BJ (cell line): ENCODE measurements around the gene CFAP65. TPM values are rescaled to one million over a fixed set of nuclear protein-coding genes. Genes with fewer than 3 reads are reported as not detected.

Experiments
- CTCF ChIA-PET: fragments of 350-600 bp; formaldehyde crosslinking; extraction: SDS; loops from one replicate; lab custom pipeline; 2021; ENCODE audit warnings: antibody characterized with exemption, inconsistent platforms; lab: Yijun Ruan, JAX
- POLR2A ChIA-PET: fragments of 300-600 bp; sonication (Branson Sonifier 250); formaldehyde crosslinking; extraction: SDS; loops from one replicate; lab custom pipeline; 2021; ENCODE audit warnings: antibody characterized with exemption; lab: Charles Lee
- DNase-seq: peaks from one replicate; pipeline ENCODE4 v3.0.0-alpha.2; 2011; ENCODE audit warnings: low read depth
- H3K27me3 ChIP-seq: 2 replicates; pipeline ENCODE4 v1.6.0; 2011; ENCODE audit warnings: low read length; ENCODE audit not compliant: control insufficient read depth, insufficient read depth
- H3K36me3 ChIP-seq: 2 replicates; pipeline ENCODE4 v1.5.1; 2011; ENCODE audit warnings: low read length; ENCODE audit not compliant: control insufficient read depth, insufficient read depth
- H3K4me3 ChIP-seq: 2 replicates; pipeline ENCODE4 v1.5.1; 2011; ENCODE audit warnings: low read depth, mild to moderate bottlenecking, control low read depth, low read length
- polyA plus RNA-seq: library from polyadenylated mRNA; depleted of rRNA; stranded (reverse); fragments of >200 nt; gene quantifications from 2 replicates; pipeline ENCODE4 v1.2.3, GENCODE V29; 2011
- TF ChIP-seq, protein P1 (sequence below): IDR thresholded peaks from 2 replicates; pipeline ENCODE4 v1.5.1; 2011; ENCODE audit warnings: low read depth, mild to moderate bottlenecking, control low read depth, inconsistent platforms, low read length, moderate library complexity; ENCODE audit not compliant: insufficient read depth

CFAP65 gene
- polyA plus RNA-seq, 1 experiment: not detected

- TF ChIP-seq, protein P1, sequence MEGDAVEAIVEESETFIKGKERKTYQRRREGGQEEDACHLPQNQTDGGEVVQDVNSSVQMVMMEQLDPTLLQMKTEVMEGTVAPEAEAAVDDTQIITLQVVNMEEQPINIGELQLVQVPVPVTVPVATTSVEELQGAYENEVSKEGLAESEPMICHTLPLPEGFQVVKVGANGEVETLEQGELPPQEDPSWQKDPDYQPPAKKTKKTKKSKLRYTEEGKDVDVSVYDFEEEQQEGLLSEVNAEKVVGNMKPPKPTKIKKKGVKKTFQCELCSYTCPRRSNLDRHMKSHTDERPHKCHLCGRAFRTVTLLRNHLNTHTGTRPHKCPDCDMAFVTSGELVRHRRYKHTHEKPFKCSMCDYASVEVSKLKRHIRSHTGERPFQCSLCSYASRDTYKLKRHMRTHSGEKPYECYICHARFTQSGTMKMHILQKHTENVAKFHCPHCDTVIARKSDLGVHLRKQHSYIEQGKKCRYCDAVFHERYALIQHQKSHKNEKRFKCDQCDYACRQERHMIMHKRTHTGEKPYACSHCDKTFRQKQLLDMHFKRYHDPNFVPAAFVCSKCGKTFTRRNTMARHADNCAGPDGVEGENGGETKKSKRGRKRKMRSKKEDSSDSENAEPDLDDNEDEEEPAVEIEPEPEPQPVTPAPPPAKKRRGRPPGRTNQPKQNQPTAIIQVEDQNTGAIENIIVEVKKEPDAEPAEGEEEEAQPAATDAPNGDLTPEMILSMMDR: peak; percentile 96
- peak overlapping the region; percentile 40 for H3K4me3 ChIP-seq
- ChIA-PET CTCF (interaction anchor here (0.6 to 3.5 kb wide), 33 partner anchors 7 to 299 kb away, joined by 3 to 36 read pairs (median 4); partner anchors contain the start of genes CFAP65 and SLC23A3), POLR2A (no interaction called here)
- H3K36me3 ChIP-seq: no peaks in the 10 kb centered on the region
- DNase-seq: no peak
- peaks cover 69% of the 10 kb centered on the region for H3K27me3 ChIP-seq
Observed at GRCh38 chr2:218995972-218996711, 45.2 kb downstream of the CFAP65 start.

DNA sequence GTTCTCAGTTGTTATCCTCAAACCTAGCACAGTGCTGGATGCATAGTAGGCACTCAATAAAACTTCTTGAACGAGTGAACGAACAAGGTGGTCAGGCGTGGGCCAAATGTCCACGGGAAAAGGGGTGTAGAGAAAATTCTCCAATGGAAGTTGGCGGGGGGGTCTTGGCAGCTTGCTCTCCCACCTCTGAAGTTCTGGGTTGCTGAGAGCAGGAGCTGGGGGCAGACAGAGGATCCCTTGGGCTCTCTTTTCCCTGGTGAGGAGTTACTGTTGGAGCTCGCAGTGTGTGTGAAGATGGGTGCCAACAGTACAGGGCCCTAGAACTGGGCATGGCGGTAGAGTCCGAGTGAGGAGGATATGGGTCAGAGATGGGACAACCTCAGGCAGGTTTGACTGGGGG is 45.8 kb downstream of the CFAP65 start:
- no peak for DNase-seq
- TF ChIP-seq, protein P1: no peak
- POLR2A ChIA-PET: no interaction called here
- Histone ChIP-seq H3K36me3 (no peaks in the 10 kb centered on the region), H3K27me3 (peaks cover 68% of the 10 kb centered on the region), H3K4me3 (no peak overlapping the region)
- CTCF ChIA-PET: interaction anchor here (0.7 to 3.5 kb wide), 33 partner anchors 8 to 393 kb away, joined by 3 to 36 read pairs (median 4); partner anchors contain the start of genes SLC23A3 and ZFAND2B

DNA sequence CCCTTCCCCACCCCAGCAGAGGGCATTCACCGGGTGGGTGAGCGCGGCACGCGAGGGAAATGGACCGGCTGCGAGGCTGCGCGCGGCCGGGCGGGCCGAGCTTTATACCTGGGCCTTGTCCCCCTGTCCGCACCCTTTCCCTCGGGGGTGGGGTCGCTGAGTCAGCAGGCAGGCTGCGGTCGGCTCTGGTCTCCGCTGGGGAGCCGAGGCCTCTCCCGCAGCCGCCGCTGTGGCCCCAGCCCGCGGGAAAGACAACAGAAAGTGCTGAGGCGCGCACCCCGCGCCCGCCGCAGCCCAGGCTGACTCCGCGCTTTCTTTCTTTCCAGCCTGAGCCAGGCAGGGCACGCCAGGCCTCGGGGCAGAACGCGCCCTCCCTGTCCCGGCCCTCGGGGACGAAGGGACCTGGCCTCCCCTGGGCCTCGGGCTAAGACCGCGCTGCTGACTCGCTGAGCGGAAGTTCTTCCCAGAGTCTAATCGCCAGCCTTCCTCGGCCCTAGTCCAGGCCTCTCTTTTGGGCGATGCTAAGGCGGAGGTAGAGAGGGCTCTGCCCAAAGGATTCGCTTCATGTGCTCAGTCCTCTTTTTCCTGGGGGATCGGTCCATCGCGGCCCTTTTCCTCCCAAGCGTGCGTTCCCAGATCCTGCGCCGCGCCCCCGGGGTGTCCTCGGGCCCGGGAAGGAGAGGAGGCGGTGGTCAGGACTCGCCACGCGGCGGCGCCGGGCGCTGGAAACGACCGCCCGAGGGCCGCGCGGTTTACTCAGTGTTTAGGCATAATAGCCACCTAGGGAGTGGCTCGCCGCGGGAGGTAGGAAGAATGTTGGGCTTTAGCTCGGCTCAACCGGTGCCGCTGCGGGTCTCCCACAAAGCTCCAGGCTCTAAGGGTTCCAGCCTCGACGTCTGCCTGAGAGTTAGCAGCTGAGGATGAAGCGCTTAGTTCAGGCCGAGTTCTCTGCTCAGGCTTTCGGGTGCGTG is 47.7 kb downstream of the CFAP65 start, which contains the start of gene CRYBA2:
Gene CRYBA2 (minus strand): TSS at position 78 of the 971 bp plus-strand sequence. CDS start 246 bp downstream, outside the sequence.
- peaks cover 69% of the 10 kb centered on the region for H3K27me3 ChIP-seq

DNA sequence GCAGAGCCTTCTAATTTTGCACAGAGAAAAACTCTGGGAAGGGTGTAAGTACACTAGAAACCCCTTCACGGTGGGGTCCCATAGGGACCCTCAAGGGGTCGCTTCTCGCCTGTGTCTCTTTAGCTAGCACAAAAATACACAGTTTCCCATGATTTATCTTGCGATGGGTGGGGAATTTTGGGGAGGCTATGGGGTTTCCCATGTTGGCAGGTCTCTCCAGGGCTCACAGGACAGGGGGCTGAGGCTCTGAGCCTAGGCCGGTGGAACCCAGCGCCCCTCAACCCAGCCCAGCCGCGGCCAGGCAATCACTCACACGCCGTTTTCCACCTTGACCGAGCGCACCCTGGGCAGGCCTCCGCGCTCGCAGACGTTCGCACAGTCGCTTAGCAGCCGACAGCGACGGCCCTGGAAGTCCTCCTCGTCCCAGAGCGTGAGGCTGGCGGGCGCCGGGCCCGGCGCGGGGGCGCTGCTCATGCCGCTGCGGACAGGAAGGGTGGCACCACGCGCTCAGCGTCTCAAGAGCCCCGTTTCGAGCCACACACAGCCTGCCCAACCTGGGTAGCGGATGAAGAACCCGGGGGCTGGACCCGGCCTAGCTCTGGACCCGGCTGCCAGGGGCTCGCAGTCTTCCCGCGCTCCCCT is 48.5 kb downstream of the CFAP65 start:
- Histone ChIP-seq H3K27me3 (peaks cover 70% of the 10 kb centered on the region), H3K4me3 (peak overlapping the region; percentile 29), H3K36me3 (no peaks in the 10 kb centered on the region)
- ChIA-PET CTCF (interaction anchor here (0.7 to 2.5 kb wide), 2 partner anchors 12 to 129 kb away, joined by 3 to 14 read pairs; no protein-coding TSS in a partner anchor), POLR2A (no interaction called here)
- DNase-seq: no peak
- TF ChIP-seq, protein P1: no peak

More for the DNA sequence above, 47.7 kb downstream of the CFAP65 start, which contains the start of gene CRYBA2:
- CTCF ChIA-PET: interaction anchor here (0.8 to 3.5 kb wide), 8 partner anchors 10 to 161 kb away, joined by 3 to 36 read pairs (median 6); no protein-coding TSS in a partner anchor
- Histone ChIP-seq H3K4me3 (peak within 1 kb of the TSS; percentile 29), H3K36me3 (no peaks in the 10 kb centered on the region)
- TF ChIP-seq, protein P1: peak; percentile 27; the same call in 1 of the 2 replicates
- POLR2A ChIA-PET: no interaction called here
- DNase-seq: no peak
